H1 (cell line): ENCODE results near the gene BTBD1.

ENCODE experiments used
- CBX8 ChIP-seq: fragments of 300-800, 300-1000 bp; sonication (generic); IDR thresholded peaks from 2 replicates; pipeline ENCODE4 v1.7.1; 2016; ENCODE audit warnings: low read depth, low read length, borderline replicate concordance
- CTBP2 ChIP-seq: IDR thresholded peaks from 2 replicates; pipeline ENCODE4 v1.7.0; 2011; ENCODE audit warnings: borderline replicate concordance, mild to moderate bottlenecking, moderate library complexity, mixed read lengths, low read length; ENCODE audit not compliant: insufficient read depth, insufficient read length
- EGR1 ChIP-seq: IDR thresholded peaks from 2 replicates; pipeline ENCODE4 v1.6.1; 2011; ENCODE audit warnings: low read depth, low read length, borderline replicate concordance
- EP300 ChIP-seq, 2 experiments: IDR thresholded peaks; 1 replicate in 1 of 2; 2 replicates in 1 of 2; pipeline ENCODE4 v1.6.1; 2011 to 2012; ENCODE audit warnings: low read depth in 2 of 2, low read length in 2 of 2, mild to moderate bottlenecking in 2 of 2, borderline replicate concordance in 1 of 2, inconsistent platforms in 1 of 2, moderate library complexity in 1 of 2
- POLR2A ChIP-seq, 2 experiments: IDR thresholded peaks; 1 replicate in 1 of 2; 2 replicates in 1 of 2; pipeline ENCODE4 v1.6.1; 2011; ENCODE audit warnings: low read depth in 2 of 2, low read length in 2 of 2, mild to moderate bottlenecking in 2 of 2; ENCODE audit errors: control extremely low read depth in 1 of 2
- POLR2AphosphoS5 ChIP-seq: IDR thresholded peaks from 2 replicates; pipeline ENCODE4 v1.6.1; 2011; ENCODE audit warnings: low read depth, low read length
- RXRA ChIP-seq: IDR thresholded peaks from 2 replicates; pipeline ENCODE4 v1.6.1; 2011; ENCODE audit warnings: low read depth, mild to moderate bottlenecking, low read length, moderate library complexity; ENCODE audit not compliant: insufficient read depth
- TF ChIP-seq, protein P1 (sequence below), 3 experiments: IDR thresholded peaks; 1 replicate in 2 of 3; 2 replicates in 1 of 3; pipeline versions ENCODE4 v1.5.1 to v1.6.1; 2011; ENCODE audit warnings: low read length in 3 of 3, mild to moderate bottlenecking in 3 of 3, inconsistent platforms in 2 of 3, low read depth in 1 of 3, moderate library complexity in 1 of 3; ENCODE audit not compliant: insufficient read depth in 1 of 3; ENCODE audit errors: control extremely low read depth in 1 of 3

DNA sequence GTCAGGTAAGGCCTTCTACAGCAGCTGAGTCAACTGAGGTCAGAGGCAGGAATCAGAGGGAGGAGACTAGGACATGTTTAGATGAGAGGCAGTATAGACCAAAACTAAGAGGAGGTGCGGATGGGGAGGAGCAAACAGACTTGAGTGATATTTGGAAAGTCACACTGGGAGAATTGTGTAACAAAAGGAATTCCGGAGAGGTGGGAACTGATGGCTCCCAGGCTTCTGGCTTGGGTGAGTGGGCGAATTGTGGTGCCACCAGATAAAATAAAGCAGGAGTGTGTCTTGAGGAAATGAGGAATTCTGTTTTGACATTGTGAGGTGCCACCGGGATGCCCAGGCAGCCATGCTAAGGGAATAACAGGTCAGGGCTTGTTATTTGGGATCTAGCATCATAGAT, 37.1 kb upstream of the BTBD1 start:
- TF ChIP-seq CBX8 (no peak), POLR2AphosphoS5 (no peak), EP300 (IDR thresholded peaks at IDR 0.05; ENCODE audit: borderline replicate concordance in 1 of 2, low read depth in 2 of 2, low read length in 2 of 2) (no peak), CTBP2 (no peak), POLR2A (IDR thresholded peaks at IDR 0.05; ENCODE audit: control extremely low read depth in 1 of 2, low read depth in 2 of 2, low read length in 2 of 2) (no peak), EGR1 (no peak), RXRA (no peak)
- TF ChIP-seq, protein P1, sequence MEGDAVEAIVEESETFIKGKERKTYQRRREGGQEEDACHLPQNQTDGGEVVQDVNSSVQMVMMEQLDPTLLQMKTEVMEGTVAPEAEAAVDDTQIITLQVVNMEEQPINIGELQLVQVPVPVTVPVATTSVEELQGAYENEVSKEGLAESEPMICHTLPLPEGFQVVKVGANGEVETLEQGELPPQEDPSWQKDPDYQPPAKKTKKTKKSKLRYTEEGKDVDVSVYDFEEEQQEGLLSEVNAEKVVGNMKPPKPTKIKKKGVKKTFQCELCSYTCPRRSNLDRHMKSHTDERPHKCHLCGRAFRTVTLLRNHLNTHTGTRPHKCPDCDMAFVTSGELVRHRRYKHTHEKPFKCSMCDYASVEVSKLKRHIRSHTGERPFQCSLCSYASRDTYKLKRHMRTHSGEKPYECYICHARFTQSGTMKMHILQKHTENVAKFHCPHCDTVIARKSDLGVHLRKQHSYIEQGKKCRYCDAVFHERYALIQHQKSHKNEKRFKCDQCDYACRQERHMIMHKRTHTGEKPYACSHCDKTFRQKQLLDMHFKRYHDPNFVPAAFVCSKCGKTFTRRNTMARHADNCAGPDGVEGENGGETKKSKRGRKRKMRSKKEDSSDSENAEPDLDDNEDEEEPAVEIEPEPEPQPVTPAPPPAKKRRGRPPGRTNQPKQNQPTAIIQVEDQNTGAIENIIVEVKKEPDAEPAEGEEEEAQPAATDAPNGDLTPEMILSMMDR (IDR thresholded peaks at IDR 0.05; ENCODE audit: control extremely low read depth in 1 of 3, insufficient read depth in 1 of 3, low read depth in 1 of 3, low read length in 3 of 3), result no peak
